OCI-LY1 (cell line): ENCODE results near the gene MN1.

Source experiments
- CTCF ChIP-seq: fragments of 200-600 bp; sonication (generic), shearing (Covaris generic); IDR thresholded peaks from 2 replicates; pipeline ENCODE4 v1.5.1; 2017; ENCODE audit warnings: mild to moderate bottlenecking, antibody characterized with exemption, low read length, moderate library complexity, mixed read lengths
- EZH2 ChIP-seq: fragments of 200-600 bp; sonication (generic), shearing (Covaris generic); IDR thresholded peaks from 2 replicates; pipeline ENCODE4 v1.8.0; 2017; ENCODE audit warnings: borderline replicate concordance, mixed run types, mild to moderate bottlenecking, antibody characterized with exemption, low read length, moderate library complexity, mixed read lengths

- TF ChIP-seq CTCF: no peak
- TF ChIP-seq EZH2: no peak
Observed at GRCh38 chr22:27737521-27737920, 64.0 kb downstream of the MN1 start.
